ENCODE results near the gene RAD51B. TPM values are rescaled to one million over a fixed set of nuclear protein-coding genes. Genes with fewer than 3 reads are reported as not detected.

Gene RAD51B
- total RNA-seq, 1 donor from 2014 or later = 16.7 TPM

DNA sequence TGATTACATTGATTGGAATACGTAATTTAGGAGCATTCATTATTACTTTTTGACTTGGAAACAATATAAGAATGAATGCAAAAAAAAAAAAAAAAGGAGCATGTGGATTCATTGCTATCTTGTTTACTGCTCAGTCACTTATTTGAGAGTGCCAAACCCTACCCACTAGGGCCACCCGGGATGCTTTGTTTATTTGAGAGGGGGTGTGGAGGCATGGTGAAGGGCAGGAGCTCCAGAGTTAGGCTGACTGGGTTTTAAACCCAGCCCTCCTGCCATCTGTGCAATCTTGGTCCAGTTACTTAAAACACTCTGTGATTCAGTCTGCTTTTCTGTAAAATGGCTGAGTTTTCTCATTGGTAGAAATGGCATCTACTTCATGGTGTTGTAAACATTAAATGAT lies 195.2 kb downstream of the RAD51B start:
- Mint-ChIP-seq H3K27ac (ENCODE audit: unreplicated experiment) (no peak overlapping the region), H3K36me3 (ENCODE audit: low read depth) (no peaks in the 10 kb centered on the region), H3K27me3 (ENCODE audit: low read depth) (no peaks in the 10 kb centered on the region), H3K4me1 (peaks cover 20% of the 10 kb centered on the region), H3K9me3 (no peaks in the 10 kb centered on the region), H3K4me3 (no peak overlapping the region)
- TF ChIP-seq, protein P1, sequence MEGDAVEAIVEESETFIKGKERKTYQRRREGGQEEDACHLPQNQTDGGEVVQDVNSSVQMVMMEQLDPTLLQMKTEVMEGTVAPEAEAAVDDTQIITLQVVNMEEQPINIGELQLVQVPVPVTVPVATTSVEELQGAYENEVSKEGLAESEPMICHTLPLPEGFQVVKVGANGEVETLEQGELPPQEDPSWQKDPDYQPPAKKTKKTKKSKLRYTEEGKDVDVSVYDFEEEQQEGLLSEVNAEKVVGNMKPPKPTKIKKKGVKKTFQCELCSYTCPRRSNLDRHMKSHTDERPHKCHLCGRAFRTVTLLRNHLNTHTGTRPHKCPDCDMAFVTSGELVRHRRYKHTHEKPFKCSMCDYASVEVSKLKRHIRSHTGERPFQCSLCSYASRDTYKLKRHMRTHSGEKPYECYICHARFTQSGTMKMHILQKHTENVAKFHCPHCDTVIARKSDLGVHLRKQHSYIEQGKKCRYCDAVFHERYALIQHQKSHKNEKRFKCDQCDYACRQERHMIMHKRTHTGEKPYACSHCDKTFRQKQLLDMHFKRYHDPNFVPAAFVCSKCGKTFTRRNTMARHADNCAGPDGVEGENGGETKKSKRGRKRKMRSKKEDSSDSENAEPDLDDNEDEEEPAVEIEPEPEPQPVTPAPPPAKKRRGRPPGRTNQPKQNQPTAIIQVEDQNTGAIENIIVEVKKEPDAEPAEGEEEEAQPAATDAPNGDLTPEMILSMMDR (conservative IDR thresholded peaks at IDR 0.05) = no peak
- no peak for DNase-seq (ENCODE audit: low read depth, low spot score)

DNA sequence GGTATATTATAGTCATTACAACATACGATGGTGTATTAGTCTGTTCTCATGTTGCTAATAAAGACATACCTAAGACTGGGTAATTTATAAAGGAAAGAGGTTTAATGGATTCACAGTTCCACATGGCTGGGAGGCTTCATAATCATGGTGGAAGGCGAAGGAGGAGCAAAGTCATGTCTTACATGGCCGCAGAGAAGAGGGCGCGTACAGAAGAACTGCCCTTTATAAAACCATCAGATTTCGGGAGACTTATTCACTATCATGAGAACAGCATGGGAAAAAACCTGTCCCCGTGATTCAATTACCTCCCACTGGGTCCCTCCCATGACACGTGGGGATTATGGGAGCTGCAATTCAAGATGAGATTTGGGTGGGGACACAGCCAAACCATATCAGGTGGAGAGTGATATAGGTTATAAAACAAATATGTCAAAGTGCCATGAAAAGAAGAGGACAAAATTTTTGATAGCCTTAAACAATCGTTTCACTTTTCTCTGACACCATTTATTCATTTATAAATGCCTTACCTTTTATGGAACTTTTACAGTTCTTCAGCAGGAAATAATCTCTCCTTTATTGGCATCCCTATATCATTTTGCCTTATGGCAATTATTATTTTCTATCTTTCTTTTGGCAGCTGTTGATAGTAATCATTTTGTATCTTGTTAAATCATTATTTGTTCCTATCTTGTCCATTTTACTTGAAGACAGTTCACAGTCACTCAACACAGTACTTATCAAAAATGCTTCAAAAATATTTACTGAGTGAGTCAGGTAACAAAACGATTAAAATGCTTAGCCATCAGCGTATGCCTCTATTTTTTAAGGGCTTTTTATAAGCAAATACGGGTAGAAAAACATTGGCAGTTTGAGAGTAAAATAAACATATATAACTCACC lies 196.0 kb downstream of the RAD51B start:
- TF ChIP-seq, protein P1 (conservative IDR thresholded peaks at IDR 0.05) = no peak
- no peak for DNase-seq (ENCODE audit: low read depth, low spot score)
- Mint-ChIP-seq H3K9me3 (no peaks in the 10 kb centered on the region), H3K4me3 (no peak overlapping the region), H3K4me1 (peaks cover 20% of the 10 kb centered on the region), H3K36me3 (ENCODE audit: low read depth) (no peaks in the 10 kb centered on the region), H3K27ac (ENCODE audit: unreplicated experiment) (no peak overlapping the region), H3K27me3 (ENCODE audit: low read depth) (no peaks in the 10 kb centered on the region)

DNA sequence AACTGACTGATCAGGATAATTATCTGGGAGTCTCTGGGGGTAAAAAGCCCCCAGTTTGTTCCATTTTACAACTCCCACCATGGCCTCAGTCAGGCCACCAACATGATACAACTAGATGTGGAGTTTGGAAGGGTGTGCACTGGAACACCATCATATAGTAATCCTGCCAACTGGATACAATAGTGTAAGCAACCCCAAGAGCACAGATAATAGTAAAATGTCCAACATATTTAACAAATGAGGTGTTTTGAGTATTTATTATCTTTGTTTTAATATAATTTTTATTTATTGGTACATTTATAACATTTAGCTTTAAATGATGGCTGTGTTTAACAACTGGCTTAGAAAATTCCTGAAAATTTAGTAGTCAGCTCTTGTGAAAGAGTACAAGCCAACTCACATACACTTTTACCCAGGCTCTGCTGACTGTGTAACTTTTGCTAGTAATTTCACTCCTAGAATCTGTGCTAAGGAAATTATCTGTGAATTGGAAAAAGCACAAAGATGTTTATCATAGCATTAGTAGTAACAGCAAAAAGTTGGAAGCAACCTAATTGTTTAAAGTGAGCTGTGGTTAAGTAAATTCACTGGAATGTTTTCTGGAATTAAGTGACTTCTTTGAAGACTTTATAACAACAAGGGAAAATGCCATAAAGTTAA lies 196.8 kb downstream of the RAD51B start:
- Mint-ChIP-seq H3K4me3 (no peak overlapping the region), H3K9me3 (no peaks in the 10 kb centered on the region), H3K27me3 (ENCODE audit: low read depth) (no peaks in the 10 kb centered on the region), H3K36me3 (ENCODE audit: low read depth) (no peaks in the 10 kb centered on the region), H3K27ac (ENCODE audit: unreplicated experiment) (no peak overlapping the region), H3K4me1 (peaks cover 17% of the 10 kb centered on the region)
- TF ChIP-seq, protein P1 (conservative IDR thresholded peaks at IDR 0.05) = no peak
- DNase-seq (ENCODE audit: low read depth, low spot score) = no peak

DNA sequence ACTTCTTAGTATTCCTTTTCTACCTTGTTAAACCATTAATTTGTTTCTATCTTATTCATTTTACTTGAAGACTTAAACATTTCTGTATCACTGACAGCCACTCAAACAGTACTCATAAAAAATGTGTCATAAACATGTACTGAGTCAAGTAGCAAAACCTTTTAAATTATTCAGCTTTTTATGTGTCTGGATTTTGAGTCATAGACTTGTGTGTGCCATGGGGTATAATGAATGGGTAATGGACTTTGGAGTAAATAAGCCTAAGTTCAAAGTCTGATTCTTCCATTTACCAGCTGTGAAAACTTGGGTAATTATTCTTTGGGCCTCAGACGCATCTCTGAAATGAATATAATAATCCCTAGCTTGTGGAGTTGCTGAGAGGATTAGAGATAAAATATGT lies 199.0 kb downstream of the RAD51B start:
- Mint-ChIP-seq H3K27me3 (ENCODE audit: low read depth) (no peaks in the 10 kb centered on the region), H3K27ac (ENCODE audit: unreplicated experiment) (no peak overlapping the region), H3K4me1 (no peaks in the 10 kb centered on the region), H3K9me3 (peaks cover 7% of the 10 kb centered on the region), H3K36me3 (ENCODE audit: low read depth) (peaks cover 2% of the 10 kb centered on the region), H3K4me3 (no peak overlapping the region)
- no peak for DNase-seq (ENCODE audit: low read depth, low spot score)
- TF ChIP-seq, protein P1 (conservative IDR thresholded peaks at IDR 0.05) = no peak

DNA sequence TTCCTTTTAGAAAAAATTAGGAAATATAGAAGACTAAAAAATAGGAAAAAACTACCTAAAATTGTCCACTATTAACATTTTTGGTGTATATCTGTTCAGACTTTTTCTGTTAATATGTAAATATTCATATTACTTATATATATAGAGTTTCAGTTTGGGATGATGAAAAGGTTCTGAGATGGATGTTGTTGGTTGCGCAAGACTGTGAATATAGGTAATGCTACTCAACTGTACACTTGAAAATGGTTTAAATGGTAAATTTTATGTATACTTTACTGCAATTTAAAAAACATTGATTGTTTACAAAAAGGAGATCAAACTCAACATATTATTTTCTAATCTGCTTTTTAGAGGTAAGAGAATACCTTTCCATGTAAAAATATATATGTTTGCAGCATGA lies 200.9 kb downstream of the RAD51B start:
- peaks cover 6% of the 10 kb centered on the region for H3K36me3 Mint-ChIP-seq (ENCODE audit: low read depth)
- H3K27me3 Mint-ChIP-seq (ENCODE audit: low read depth) = no peaks in the 10 kb centered on the region
- no peaks in the 10 kb centered on the region for H3K4me1 Mint-ChIP-seq
- H3K27ac Mint-ChIP-seq (ENCODE audit: unreplicated experiment) = no peak overlapping the region
- DNase-seq (ENCODE audit: low read depth, low spot score) = no peak
- TF ChIP-seq, protein P1 (conservative IDR thresholded peaks at IDR 0.05) = no peak
- H3K4me3 Mint-ChIP-seq = no peak overlapping the region
- peaks cover 13% of the 10 kb centered on the region for H3K9me3 Mint-ChIP-seq
